CD14-positive monocyte (primary cell): ENCODE data around the gene GNG2. TPM values are rescaled to one million over a fixed set of nuclear protein-coding genes. Genes with fewer than 3 reads are reported as not detected.

ENCODE experiments used
- DNase-seq, 3 donors: peaks; one replicate each; pipeline ENCODE4 v3.0.0-alpha.2; 2011 to 2022
- H2AFZ ChIP-seq: 2 replicates; pipeline ENCODE4 v1.6.0; 2012; ENCODE audit warnings: mild to moderate bottlenecking, low read depth, low read length, inconsistent platforms; ENCODE audit not compliant: insufficient read depth, poor library complexity, severe bottlenecking
- H3K27ac ChIP-seq, 2 donors: 1 replicate in 1 of 2; 2 replicates in 1 of 2; pipeline ENCODE4 v1.5.1; 2012 to 2013; ENCODE audit warnings: low read length in 2 of 2, control low read depth in 1 of 2, inconsistent platforms in 1 of 2, low read depth in 1 of 2, mild to moderate bottlenecking in 1 of 2
- H3K27me3 ChIP-seq, 2 donors: one replicate each; pipeline versions ENCODE4 v1.6.0 to v1.6.1; 2011 to 2013; ENCODE audit warnings: low read length in 2 of 2; ENCODE audit not compliant: control insufficient read depth in 2 of 2, insufficient read depth in 2 of 2
- H3K36me3 ChIP-seq, 2 donors: replicated peaks in 1 of 2; 1 replicate in 1 of 2; 2 replicates in 1 of 2; pipeline versions ENCODE4 v1.5.1 to v1.6.1; 2012 to 2013; ENCODE audit warnings: low read length in 2 of 2, control low read depth in 1 of 2, inconsistent platforms in 1 of 2, mild to moderate bottlenecking in 1 of 2; ENCODE audit not compliant: insufficient read depth in 2 of 2, control insufficient read depth in 1 of 2
- H3K4me1 ChIP-seq, 2 donors: 1 replicate in 1 of 2; 2 replicates in 1 of 2; pipeline versions ENCODE4 v1.5.1 to v1.6.1; 2012 to 2013; ENCODE audit warnings: low read length in 2 of 2, control low read depth in 1 of 2, inconsistent platforms in 1 of 2, mild to moderate bottlenecking in 1 of 2, moderate library complexity in 1 of 2; ENCODE audit not compliant: insufficient read depth in 2 of 2, control insufficient read depth in 1 of 2
- H3K4me2 ChIP-seq: replicated peaks from 2 replicates; pipeline ENCODE3; 2012; ENCODE audit warnings: low read length, moderate library complexity, mild to moderate bottlenecking; ENCODE audit not compliant: poor library complexity, severe bottlenecking; ENCODE audit errors: extremely low read depth
- H3K4me3 ChIP-seq, 3 experiments: fragments of 200-600 bp in 1 of 3; sonication (generic) in 1 of 3; replicated peaks in 1 of 3; 1 replicate in 2 of 3; 2 replicates in 1 of 3; pipeline ENCODE4 v1.5.1; 2011 to 2013; ENCODE audit warnings: low read length in 3 of 3, mild to moderate bottlenecking in 3 of 3, control low read depth in 2 of 3, low read depth in 2 of 3, inconsistent platforms in 1 of 3, moderate library complexity in 1 of 3
- H3K79me2 ChIP-seq: 2 replicates; pipeline ENCODE4 v1.6.0; 2012; ENCODE audit warnings: mild to moderate bottlenecking, control low read depth, inconsistent platforms, low read length, moderate library complexity; ENCODE audit not compliant: insufficient read depth
- H3K9ac ChIP-seq: 2 replicates; pipeline ENCODE4 v1.6.0; 2017; ENCODE audit warnings: low read length, mild to moderate bottlenecking; ENCODE audit not compliant: insufficient read depth, poor library complexity, severe bottlenecking
- H3K9me3 ChIP-seq, 2 donors: replicated peaks in 1 of 2; 1 replicate in 1 of 2; 2 replicates in 1 of 2; pipeline versions ENCODE4 v1.5.1 to v1.6.1; 2012 to 2013; ENCODE audit warnings: low read length in 2 of 2, control low read depth in 1 of 2; ENCODE audit not compliant: control insufficient read depth in 1 of 2, insufficient read depth in 1 of 2
- H4K20me1 ChIP-seq: 2 replicates; pipeline ENCODE4 v1.6.0; 2012; ENCODE audit warnings: mild to moderate bottlenecking, low read length, control low read depth, moderate library complexity; ENCODE audit not compliant: insufficient read depth
- H3K27ac Mint-ChIP-seq, 7 donors: one replicate each; pipeline ENCODE4 v1.8.0; 2020; ENCODE audit warnings: mild to moderate bottlenecking in 7 of 7, mixed read lengths in 7 of 7, moderate library complexity in 6 of 7, inconsistent platforms in 2 of 7
- H3K27me3 Mint-ChIP-seq, 3 donors: one replicate each; pipeline ENCODE4 v1.8.0; 2021 to 2022; ENCODE audit warnings: low read depth in 3 of 3, mild to moderate bottlenecking in 3 of 3, mixed read lengths in 3 of 3, moderate library complexity in 3 of 3, inconsistent platforms in 1 of 3
- H3K36me3 Mint-ChIP-seq, 2 donors: one replicate each; pipeline ENCODE4 v1.8.0; 2020; ENCODE audit warnings: mixed read lengths in 2 of 2, inconsistent platforms in 1 of 2, mild to moderate bottlenecking in 1 of 2
- H3K4me1 Mint-ChIP-seq: one replicate; pipeline ENCODE4 v1.8.0; 2020; ENCODE audit warnings: mild to moderate bottlenecking, mixed read lengths
- H3K4me3 Mint-ChIP-seq, 2 donors: one replicate each; pipeline ENCODE4 v1.8.0; 2020; ENCODE audit warnings: mild to moderate bottlenecking in 2 of 2, mixed read lengths in 2 of 2, moderate library complexity in 1 of 2
- H3K9me3 Mint-ChIP-seq, 7 donors: one replicate each; pipeline ENCODE4 v1.8.0; 2020 to 2022; ENCODE audit warnings: mixed read lengths in 7 of 7, mild to moderate bottlenecking in 6 of 7, moderate library complexity in 6 of 7, inconsistent platforms in 2 of 7
- WGBS: methylation state at CpG from one replicate; pipeline ENCODE4 v1.1.5; 2013; ENCODE audit warnings: missing lambda C conversion rate; ENCODE audit not compliant: insufficient coverage; 5-methylcytosine and 5-hydroxymethylcytosine counted together
- intact Hi-C, 2 donors: fragments of 100-400 bp; cut with micrococcal nuclease; formaldehyde crosslinking; loops; one replicate each; pipeline versions ENCODE4 v1.15.0 to v1.15.1; 2023
- polyA plus RNA-seq, 3 donors: library from polyadenylated mRNA; depleted of rRNA in 1 of 3; unstranded in 2 of 3; stranded (reverse) in 1 of 3; fragments of 300-500 nt in 2 of 3; fragments of >200 nt in 1 of 3; fragmentation: Illumina TruSeq in 2 of 3; gene quantifications; 1 replicate in 2 of 3; 2 replicates in 1 of 3; pipeline ENCODE4 v1.2.3, GENCODE V29; 2012 to 2021
- TF ChIP-seq, protein P1 (sequence below): fragments of 200-600 bp; IDR thresholded peaks from one replicate; pipeline ENCODE4 v1.8.0; 2022; ENCODE audit warnings: antibody characterized with exemption, mild to moderate bottlenecking

GNG2 gene
- polyA plus RNA-seq, 3 donors, result 42.7 to 151 (median 146) TPM

DNA sequence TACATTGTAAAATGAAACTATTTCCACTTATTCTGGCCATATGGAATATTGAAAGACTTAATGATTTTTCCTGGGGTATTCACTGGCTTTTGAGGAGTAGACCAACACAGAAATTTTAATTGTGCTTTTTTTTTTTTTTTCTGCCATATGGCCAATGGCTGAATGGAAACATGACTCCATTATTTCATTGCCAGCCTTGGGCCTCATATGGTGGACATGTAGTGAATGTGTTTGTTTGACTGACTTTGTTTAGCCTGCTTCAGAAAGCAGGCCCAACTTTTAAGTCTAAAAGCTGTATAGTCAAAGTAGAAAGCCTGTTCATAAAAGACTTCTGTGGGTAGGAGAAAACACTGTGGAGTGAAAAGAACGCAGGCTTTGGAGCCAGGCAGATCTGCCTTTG is 2.4 kb downstream of the GNG2 start:
- Histone ChIP-seq H3K27ac (peak overlapping the region in 1 of 2 donors; percentile 92), H3K9me3 (no peaks in the 10 kb centered on the region), H3K4me2 (peak overlapping the region; percentile 89), H3K9ac (peak overlapping the region; percentile 11), H4K20me1 (peaks cover 42% of the 10 kb centered on the region), H3K4me3 (peak overlapping the region; percentile 79 to 95 (median 82)), H3K4me1 (peaks cover 55 to 81% of the 10 kb centered on the region in 2 donors), H3K79me2 (peaks cover 70% of the 10 kb centered on the region), H3K27me3 (no peaks in the 10 kb centered on the region), H2AFZ (no peak overlapping the region), H3K36me3 (no peaks in the 10 kb centered on the region)
- H3K9me3 Mint-ChIP-seq, result no peaks in the 10 kb centered on the region
- peaks cover 60% of the 10 kb centered on the region for H3K4me1 Mint-ChIP-seq
- no peak for DNase-seq
- H3K27ac Mint-ChIP-seq, result peak overlapping the region in 6 of 7 donors; percentile 24 to 94 (median 74)
- WGBS, result no CpG with 5 or more reads among the region's 1 CpG
- TF ChIP-seq, protein P1, sequence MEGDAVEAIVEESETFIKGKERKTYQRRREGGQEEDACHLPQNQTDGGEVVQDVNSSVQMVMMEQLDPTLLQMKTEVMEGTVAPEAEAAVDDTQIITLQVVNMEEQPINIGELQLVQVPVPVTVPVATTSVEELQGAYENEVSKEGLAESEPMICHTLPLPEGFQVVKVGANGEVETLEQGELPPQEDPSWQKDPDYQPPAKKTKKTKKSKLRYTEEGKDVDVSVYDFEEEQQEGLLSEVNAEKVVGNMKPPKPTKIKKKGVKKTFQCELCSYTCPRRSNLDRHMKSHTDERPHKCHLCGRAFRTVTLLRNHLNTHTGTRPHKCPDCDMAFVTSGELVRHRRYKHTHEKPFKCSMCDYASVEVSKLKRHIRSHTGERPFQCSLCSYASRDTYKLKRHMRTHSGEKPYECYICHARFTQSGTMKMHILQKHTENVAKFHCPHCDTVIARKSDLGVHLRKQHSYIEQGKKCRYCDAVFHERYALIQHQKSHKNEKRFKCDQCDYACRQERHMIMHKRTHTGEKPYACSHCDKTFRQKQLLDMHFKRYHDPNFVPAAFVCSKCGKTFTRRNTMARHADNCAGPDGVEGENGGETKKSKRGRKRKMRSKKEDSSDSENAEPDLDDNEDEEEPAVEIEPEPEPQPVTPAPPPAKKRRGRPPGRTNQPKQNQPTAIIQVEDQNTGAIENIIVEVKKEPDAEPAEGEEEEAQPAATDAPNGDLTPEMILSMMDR, result no peak
- H3K27me3 Mint-ChIP-seq, result peaks cover 0 to 2% (median 0%) of the 10 kb centered on the region in 3 donors
- intact Hi-C loops, result loop anchor here in 1 of 2 donors (5.0 kb wide), 1 partner anchor 81 kb away; no protein-coding TSS in a partner anchor
- H3K4me3 Mint-ChIP-seq, result peak overlapping the region; percentile 96 to 97
- peaks cover 7 to 9% of the 10 kb centered on the region in 2 donors for H3K36me3 Mint-ChIP-seq

DNA sequence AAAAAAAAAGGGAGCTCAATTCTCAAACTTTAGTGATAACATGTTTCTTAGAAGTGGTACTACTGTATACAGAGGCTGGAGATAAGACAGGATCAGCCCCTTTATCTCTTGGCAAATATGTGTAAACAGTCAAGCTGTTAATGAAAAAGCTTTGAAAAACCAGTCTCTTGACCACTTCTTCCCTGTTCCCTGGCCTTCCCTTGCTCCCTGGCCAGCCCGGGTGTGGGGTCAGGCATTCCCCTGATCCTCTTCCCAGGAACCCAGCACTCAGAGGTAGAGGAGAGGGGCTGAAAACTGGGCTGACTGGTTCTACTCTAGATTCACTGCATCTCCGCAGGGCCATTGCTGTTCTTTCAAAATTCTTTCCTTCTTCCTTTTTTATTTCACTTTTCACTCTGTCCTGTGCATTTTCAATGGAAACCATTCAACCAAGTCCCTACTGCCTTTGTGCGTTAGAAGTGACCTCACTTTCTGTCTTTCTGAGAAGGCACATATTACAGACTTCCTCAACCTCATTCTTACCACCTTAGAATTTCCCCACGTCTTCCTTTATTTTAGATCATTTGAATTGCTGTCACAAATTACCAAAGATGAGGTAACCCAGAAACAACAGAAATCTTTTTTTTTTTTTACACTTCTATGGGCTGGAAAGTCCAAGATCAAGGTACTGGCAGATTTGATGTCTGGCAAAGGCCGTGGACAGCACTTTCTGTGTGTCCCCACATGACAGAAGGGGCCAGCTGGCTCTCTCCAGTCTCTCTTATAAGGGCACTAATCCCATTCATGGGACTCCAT is 5.7 kb downstream of the GNG2 start:
- Mint-ChIP-seq H3K9me3 (no peaks in the 10 kb centered on the region), H3K4me1 (peaks cover 51% of the 10 kb centered on the region), H3K27me3 (peaks cover 0 to 2% (median 0%) of the 10 kb centered on the region in 3 donors), H3K36me3 (peaks cover 9 to 14% of the 10 kb centered on the region in 2 donors), H3K27ac (no peak overlapping the region), H3K4me3 (no peak overlapping the region)
- Histone ChIP-seq H3K79me2 (peaks cover 100% of the 10 kb centered on the region), H3K36me3 (no peaks in the 10 kb centered on the region), H3K27ac (peak overlapping the region; percentile 3 to 58), H3K9me3 (no peaks in the 10 kb centered on the region), H3K4me2 (no peak overlapping the region), H3K9ac (no peak overlapping the region), H3K4me3 (no peak overlapping the region), H4K20me1 (peaks cover 62% of the 10 kb centered on the region), H2AFZ (no peak overlapping the region), H3K4me1 (peaks cover 45 to 62% of the 10 kb centered on the region in 2 donors), H3K27me3 (no peaks in the 10 kb centered on the region)
- peak; percentile 46 to 84 (median 50) for DNase-seq
- TF ChIP-seq, protein P1, result no peak
- WGBS, result 71% methylated on average over 3 of the region's 5 CpGs
- intact Hi-C loops, result no loop called here
